ENCODE measurements around the gene ARPC1B. TPM values are rescaled to one million over a fixed set of nuclear protein-coding genes. Genes with fewer than 3 reads are reported as not detected.

Gene ARPC1B
- total and polyA plus RNA-seq, 3 donors from 2014 or later: 50.5 to 64.9 (median 64.6) TPM

- Histone ChIP-seq H3K36me3 (ENCODE audit: low read depth, missing control alignments) (no peaks in the 10 kb centered on the region), H3K27me3 (no peaks in the 10 kb centered on the region), H3K27ac (peak within 1 kb of the TSS; percentile 97 to 99), H3K4me1 (peaks cover 20% of the 10 kb centered on the region), H3K9me3 (no peaks in the 10 kb centered on the region), H3K4me3 (peak within 1 kb of the TSS; percentile 99 to 100)
- intact Hi-C loops (cut with DNase I; ENCODE audit: low total_unique reads): no loop called here
- WGBS, 2 donors: 1% methylated on average over 22 to 63 of the region's 72 CpGs
- no peak for TF ChIP-seq POLR2A (IDR thresholded peaks at IDR 0.05)
- TF ChIP-seq CTCF (IDR thresholded peaks at IDR 0.05): peak in 2 of 3 experiments; percentile 43 to 66
- peak; percentile 96 for DNase-seq
Observed at GRCh38 chr7:99408379-99409191, 34.1 kb downstream of the ARPC1B start, which contains the start of the genes BUD31 and PDAP1. BUD31 (plus strand) TSS chr7:99408969; CDS start chr7:99411093, 2,124 bp downstream. PDAP1 (minus strand) TSS chr7:99408597; CDS start chr7:99408548, 49 bp downstream.

GRCh38 chr7:99409192-99409572 lies 34.7 kb downstream of the ARPC1B start:
- H3K36me3 ChIP-seq (ENCODE audit: low read depth, missing control alignments): no peaks in the 10 kb centered on the region
- WGBS, 2 donors: 0% methylated on average over 18 of the region's 18 CpGs
- TF ChIP-seq POLR2A (IDR thresholded peaks at IDR 0.05): no peak
- no peak for TF ChIP-seq CTCF (IDR thresholded peaks at IDR 0.05)
- no peak for DNase-seq
- H3K27me3 ChIP-seq: no peaks in the 10 kb centered on the region
- H3K4me1 ChIP-seq: peaks cover 20% of the 10 kb centered on the region
- intact Hi-C loops (cut with DNase I; ENCODE audit: low total_unique reads): no loop called here
- H3K9me3 ChIP-seq: no peaks in the 10 kb centered on the region
- H3K27ac ChIP-seq: peak overlapping the region; percentile 97 to 99
- peak overlapping the region; percentile 99 to 100 for H3K4me3 ChIP-seq

- no peaks in the 10 kb centered on the region for H3K36me3 ChIP-seq (ENCODE audit: low read depth, missing control alignments)
- intact Hi-C loops (cut with DNase I; ENCODE audit: low total_unique reads): no loop called here
Observed at GRCh38 chr7:99409806-99410205, 35.3 kb downstream of the ARPC1B start.

GRCh38 chr7:99410635-99411034 lies 36.1 kb downstream of the ARPC1B start:
- Histone ChIP-seq H3K9me3 (no peaks in the 10 kb centered on the region), H3K36me3 (ENCODE audit: low read depth, missing control alignments) (no peaks in the 10 kb centered on the region), H3K27ac (no peak overlapping the region), H3K27me3 (no peaks in the 10 kb centered on the region), H3K4me1 (peaks cover 13% of the 10 kb centered on the region), H3K4me3 (no peak overlapping the region)
- intact Hi-C loops (cut with DNase I; ENCODE audit: low total_unique reads): no loop called here
- WGBS, 2 donors: 87 to 93% methylated on average over 2 of the region's 2 CpGs
- TF ChIP-seq POLR2A (IDR thresholded peaks at IDR 0.05): no peak
- no peak for TF ChIP-seq CTCF (IDR thresholded peaks at IDR 0.05)
- no peak for DNase-seq

More at GRCh38 chr7:99409806-99410205, 35.3 kb downstream of the ARPC1B start:
- DNase-seq: no peak
- peaks cover 16% of the 10 kb centered on the region for H3K4me1 ChIP-seq
- WGBS, 2 donors: 25 to 31% methylated on average over 3 of the region's 3 CpGs
- H3K9me3 ChIP-seq: no peaks in the 10 kb centered on the region
- TF ChIP-seq POLR2A (IDR thresholded peaks at IDR 0.05): no peak
- no peak for TF ChIP-seq CTCF (IDR thresholded peaks at IDR 0.05)
- H3K27me3 ChIP-seq: no peaks in the 10 kb centered on the region
- peak overlapping the region; percentile 97 to 99 for H3K27ac ChIP-seq
- H3K4me3 ChIP-seq: peak overlapping the region; percentile 99 to 100
